OCI-LY3 (cell line): Measurements from ENCODE around the gene KLRF2.

ENCODE experiments used
- CTCF ChIP-seq: fragments of 200-600, 300-600 bp; sonication (generic); IDR thresholded peaks from 2 replicates; pipeline ENCODE4 v1.5.1; 2014; ENCODE audit warnings: antibody characterized with exemption, low read length, low read depth
- EZH2phosphoT487 ChIP-seq: fragments of 200-600 bp; shearing (Covaris generic); IDR thresholded peaks from 2 replicates; pipeline ENCODE4 v1.6.1; 2018; ENCODE audit warnings: antibody characterized with exemption, mixed run types, low read depth

DNA sequence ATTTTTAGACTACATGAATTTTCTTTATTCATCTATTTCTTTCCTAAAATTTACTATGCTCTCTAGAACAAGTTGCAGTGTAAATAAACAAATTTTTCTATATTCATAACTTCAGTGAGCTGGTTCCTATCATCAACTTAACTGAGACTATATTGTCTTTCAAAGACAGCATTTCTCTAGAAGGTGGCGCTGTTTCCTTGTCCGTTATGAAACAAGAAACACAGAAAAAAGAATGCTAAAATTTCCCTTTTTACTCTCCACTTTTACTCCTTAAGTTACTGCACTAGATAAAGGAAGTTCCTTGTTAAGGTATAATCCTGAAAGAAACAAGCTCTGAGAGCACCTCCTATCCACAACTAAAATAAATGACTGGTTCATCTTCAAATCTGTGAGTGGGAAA lies 59.1 kb downstream of the KLRF2 start:
- TF ChIP-seq CTCF (peak; percentile 89), EZH2phosphoT487 (no peak)
